Activated CD4-positive, alpha-beta T cell treated with anti-CD3 and anti-CD28 coated beads for 1 hour (primary cell): ENCODE data around the gene ZNF180.
"Not testable (repeated sequence)": the region's sequence is repeated elsewhere in the genome, so short reads cannot be mapped to it uniquely, and the experiment has no call there.

Experiments
- DNase-seq: peaks from one replicate; pipeline ENCODE4 v3.0.0-alpha.2; 2020

Gene ZNF180

DNA sequence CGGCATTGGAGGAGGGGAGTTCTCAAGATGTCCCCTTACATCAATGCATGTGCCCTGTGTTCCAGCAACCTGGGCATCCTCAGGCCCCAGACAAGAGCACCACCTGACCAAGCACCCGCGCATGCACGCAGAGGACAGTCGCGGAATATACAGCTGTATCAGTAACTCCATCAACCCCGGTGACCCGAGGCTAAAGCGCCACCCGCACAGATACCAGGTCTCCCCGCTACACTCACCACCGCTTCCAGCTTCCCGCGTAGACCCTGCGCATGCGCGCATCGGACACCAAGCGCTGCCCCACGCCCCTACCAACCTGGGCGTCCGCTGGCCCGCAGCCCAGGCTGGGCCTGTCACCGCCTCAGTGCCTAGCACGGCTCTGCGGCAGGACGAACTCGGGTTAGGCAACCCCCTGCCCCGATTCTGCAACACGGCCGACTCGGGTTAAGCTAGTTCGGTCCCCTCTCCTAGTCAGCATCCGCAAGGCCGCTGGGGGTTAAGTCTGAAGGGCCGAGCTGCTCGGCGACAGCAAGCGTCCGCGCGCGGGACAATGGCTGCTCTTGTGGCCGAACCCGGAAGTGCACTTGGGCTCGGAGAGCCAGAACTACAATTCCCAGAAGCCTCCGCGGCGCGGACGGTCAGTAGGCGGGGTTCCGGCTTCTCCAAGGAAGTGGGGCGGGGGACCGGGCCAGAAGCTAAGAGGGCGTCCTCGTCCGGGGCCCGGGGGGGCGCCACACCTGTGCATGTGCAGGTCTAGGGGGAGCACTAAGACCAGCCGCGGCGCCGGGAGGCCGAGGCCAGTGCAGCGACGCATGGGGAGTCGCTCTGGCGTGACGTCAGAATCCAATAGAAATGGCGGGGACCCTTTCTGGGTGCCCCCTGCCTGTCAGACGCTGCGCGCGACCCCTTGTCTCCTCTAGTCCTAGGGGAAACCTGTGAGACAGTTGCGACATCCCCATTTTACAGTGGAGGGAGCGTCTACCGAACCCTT lies at the start of gene ZNF180:
Gene ZNF180 (minus strand): TSS at position 561 of the 988 bp plus-strand sequence. CDS start 3,188 bp downstream, outside the sequence.
- peak; percentile 92 for DNase-seq

DNA sequence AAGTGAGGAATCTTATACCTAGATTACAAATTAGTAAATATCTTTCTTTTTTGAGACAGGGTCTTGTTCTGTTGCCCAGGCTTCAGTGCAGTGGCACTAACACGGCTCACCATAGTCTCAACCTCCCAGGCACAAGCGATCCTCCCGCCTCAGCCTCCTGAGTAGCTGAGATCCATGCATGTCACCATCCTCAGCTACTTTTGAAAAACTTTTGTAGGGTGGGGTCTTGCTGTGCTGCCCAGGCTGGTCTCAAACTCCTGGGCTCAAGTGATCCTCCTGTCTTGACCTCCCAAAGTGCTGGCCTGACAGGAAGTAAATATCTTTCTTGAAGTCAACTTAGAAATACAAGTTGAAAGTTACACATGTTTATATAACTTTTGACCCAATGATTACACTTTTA lies 49.2 kb upstream of the ZNF180 start:
- no peak for DNase-seq

DNA sequence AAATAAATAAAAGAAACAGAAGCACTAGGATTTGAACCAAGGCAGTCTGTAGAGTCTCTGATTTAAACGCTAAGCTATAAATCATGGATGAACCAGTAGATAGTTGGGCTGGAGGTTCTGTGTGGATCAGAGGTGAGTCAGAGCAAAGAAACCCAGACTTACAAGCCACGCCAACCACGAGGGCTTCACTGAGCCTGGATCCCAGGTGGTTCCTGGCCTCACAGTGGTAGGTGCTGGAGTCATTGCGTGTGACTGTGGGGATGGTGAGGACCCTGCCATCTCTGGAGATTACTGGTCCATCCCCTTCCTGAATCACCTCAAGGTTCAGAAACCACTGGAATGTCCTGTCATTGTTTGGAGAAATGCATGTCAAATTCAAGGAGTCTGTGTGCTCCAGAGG lies 48.4 kb upstream of the ZNF180 start:
- DNase-seq, result no peak

DNA sequence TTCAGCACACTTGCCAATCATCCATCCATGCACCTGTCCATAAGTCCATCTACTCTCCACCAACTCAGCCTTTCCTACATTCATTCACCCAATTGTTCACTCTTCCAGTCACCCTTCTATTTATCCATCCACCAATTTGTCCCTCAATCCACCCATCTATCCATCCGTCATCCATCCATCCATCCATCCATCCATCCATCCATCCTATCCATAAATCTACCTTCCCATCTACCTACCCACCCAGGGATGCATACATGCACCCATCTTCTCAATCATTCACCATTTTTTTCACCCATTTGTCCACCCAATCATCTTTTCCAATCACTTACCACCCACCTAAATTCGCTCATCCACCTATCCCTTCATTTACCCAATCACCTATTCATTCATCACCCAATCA lies 43.7 kb upstream of the ZNF180 start:
- no peak for DNase-seq

DNA sequence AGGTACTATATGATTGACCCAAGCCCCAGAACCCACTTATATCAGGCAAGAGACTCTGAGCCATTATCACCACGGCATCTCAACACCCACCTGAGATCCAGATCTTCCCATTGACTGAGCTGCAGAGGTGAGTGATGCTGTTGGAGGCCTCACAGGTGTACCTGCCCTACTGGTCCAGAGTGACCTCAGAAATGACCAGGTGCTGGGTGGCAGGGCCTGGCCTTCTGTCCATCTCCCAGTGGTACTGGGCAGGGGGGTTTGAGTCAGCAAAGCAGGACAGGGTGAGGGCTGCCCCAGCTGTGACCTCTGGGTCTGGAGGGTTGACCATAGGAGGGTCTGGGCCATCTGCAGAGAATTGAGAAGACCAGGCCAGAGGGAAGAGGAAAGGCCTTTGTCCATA lies 42.3 kb upstream of the ZNF180 start:
- no peak for DNase-seq

DNA sequence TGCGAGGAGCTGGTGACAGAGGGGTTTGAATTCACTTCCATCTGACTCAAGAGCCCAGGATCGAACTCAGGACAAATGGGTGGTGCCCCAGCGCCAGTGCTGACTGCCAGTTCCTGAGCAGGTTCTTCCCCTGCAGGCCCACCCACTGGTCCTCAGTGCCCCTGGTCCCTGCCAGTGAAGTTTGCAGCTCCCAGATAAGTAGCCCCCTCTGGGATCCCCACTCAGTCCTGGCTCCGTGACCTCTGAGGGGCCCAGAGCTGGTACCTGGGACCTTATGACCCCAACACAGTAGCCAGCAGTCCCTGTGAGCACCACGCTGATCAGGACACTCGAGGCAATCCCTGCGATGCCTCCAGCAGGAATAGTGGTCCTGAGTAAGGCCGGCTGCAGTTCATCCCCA lies 40.4 kb upstream of the ZNF180 start:
- DNase-seq, result no peak

DNA sequence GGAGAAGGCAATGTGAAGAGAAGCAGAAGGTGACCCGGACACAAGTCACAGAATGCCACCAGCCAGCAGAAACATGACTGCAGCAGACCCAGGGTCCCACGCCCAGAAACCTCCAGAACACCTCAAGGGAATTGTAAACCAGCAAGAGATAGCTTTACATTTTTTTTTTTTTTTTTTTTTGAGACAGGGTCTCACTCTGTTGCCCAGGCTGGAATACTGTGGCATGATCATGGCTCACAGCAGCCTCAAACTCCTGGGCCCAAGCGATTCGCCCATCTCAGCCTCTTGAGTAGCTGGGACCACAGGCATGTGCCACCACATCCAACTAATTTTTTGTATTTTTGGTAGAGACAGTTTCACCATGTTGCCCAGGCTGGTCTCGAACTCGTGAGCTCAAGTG lies 39.7 kb upstream of the ZNF180 start:
- DNase-seq, result no peak

DNA sequence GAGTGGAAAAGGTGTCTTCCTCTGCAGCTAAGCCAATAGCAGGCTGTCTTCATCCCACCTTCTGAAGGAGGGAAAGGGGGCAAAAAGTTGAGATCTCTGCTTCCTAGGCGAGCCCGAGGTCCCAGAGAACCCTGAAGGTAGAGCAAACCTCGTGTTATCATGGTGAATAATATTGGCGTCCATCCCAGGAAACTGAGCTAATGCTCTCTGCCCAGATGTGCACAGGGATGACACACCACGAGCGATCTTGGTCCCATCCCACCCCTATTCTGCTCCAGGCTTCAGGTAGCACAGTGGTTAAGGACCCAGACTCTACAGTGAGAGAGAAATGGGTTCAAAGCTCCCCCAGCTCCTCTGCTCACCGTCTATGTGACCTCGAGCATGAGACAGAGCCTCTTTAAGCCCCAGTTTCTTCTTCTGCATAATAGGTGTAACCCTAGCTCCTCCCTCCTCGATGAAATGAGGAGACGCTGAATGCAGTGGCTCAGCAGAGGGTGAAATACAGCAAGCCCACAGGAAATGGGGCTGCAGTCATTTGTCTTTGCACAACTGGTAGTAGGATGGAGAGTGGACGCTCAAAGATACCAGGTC lies 39.0 kb upstream of the ZNF180 start:
- no peak for DNase-seq

DNA sequence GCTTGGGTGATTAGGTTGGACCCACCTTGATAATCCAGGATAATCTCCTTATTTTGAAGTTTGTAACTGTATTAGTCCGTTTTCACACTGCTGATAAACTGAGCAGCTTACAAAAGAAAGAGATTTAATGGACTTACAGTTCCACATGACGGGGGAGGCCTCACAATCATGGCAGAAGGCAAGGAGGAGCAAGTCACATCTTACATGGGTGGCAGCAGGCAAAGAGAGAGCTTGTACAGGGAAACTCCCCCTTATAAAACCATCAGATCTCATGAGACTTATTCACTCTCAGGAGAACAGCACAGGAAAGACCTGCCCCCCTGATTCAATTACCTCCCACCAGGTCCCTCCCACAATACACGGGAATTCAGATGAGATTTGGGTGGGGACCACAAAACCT lies 35.0 kb upstream of the ZNF180 start:
- not testable (repeated sequence) for DNase-seq

DNA sequence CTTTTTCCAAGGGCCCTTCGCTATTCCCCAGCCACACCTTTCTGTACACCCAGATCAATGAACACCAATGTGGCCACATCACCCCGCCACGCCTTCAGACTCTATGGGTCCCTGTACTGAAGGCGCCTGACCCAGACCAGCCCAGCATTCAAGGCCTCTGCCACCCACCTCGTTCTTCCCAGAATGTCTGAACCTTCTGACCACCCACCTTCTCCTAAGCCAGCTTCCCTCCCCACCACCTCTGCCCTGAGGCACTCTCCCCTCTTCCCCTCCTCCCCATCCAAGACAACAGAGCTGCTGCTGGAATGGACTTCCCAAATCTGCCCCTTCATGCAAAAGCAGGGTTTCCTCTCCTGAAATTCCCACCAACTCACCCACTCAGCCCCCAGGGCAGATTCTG lies 32.5 kb upstream of the ZNF180 start:
- DNase-seq, result no peak

DNA sequence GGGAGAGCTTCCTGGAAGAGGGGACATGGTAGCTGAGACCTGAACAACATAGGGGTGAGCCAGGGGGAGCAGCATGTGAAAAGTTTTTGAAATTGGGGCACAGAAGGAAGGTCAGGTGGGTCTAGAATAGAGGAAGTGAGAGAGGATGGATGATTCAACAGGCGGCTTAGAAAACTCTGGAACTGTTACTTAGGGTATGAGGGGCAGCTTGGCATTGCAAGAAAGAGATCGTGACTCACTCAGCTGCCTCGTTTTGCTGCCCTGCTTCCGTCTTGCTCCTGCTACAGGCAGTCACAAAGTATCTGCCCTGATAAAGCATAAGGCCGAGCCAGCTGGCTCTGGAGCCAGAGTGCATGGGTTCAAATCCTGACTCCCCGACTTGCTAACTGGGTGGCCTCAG lies 30.5 kb upstream of the ZNF180 start:
- DNase-seq, result no peak

DNA sequence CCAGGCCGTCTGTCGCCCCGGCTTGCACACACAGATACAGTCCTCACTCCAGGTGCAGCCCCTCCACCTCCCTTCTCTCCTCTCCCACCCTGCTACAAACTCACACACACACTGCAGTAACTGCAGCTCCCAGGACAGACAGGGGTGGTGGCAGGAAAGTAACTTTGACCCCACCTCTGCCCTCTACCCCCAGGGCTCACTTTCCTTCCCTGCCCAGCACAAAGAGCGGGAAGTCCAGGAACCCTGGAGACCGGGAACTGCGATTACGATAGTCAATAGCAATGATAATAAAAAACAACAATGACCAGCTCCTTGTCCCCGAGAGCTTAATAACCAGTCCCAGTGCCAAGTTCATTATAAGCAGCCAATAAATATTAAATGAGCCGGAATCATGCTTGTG lies 29.2 kb upstream of the ZNF180 start, which contains the start of gene CEACAM20:
Gene CEACAM20 (minus strand): TSS at position 140 of the 400 bp plus-strand sequence. CDS start 166 bp downstream, outside the sequence.
- DNase-seq, result no peak

DNA sequence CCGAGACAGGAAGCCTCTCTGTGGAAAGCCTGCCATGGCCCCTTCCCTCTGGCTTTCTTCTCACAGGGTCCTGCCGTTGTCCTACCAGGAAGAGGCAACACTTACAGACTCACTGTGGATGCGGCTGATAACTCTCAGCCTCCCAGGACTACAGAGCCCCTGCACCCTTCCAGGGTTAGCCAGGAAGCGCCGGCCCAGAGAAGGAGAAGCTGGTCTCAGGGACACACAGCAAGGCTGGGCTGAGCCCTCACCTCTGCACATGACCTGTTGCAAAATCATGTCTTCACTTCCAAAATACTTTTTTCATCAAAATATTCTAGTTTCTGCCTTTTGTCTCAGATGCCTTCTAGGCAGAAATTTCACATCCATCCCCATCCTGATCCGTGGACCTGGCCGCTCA lies 27.2 kb upstream of the ZNF180 start:
- DNase-seq, result no peak

DNA sequence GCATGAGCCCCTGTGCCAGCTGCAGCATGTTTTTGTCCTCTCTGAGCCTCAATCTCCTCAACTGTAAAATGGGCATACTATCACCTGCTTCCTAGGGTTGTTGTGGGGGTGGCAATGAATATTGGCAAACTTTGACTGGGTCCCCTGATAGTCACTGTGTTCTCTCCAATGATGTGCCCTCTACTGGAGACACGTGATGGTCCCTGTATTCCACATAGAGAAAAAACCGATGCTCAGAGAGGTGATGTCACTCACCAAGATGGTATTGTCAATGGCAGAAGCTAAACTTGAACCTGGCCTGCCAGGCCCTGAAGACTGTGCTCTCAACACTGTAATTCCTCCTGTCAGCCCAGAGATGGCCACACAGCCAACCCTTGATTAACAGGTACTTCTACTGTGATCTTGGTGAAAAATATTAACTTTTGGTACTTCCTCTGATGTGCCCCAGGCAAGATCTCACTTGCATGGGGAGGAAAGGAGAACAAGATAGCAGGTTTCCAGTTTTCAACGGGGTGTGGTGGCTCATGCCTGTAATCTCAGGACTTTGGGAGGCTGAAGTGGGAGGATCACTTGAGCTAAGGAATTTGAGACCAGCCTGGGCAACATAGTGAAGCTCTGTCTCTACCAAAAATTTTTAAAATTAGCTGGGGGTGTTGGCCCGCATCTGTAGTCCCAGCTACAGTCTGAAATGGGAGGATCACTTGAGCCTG lies 25.6 kb upstream of the ZNF180 start:
- DNase-seq, result no peak

DNA sequence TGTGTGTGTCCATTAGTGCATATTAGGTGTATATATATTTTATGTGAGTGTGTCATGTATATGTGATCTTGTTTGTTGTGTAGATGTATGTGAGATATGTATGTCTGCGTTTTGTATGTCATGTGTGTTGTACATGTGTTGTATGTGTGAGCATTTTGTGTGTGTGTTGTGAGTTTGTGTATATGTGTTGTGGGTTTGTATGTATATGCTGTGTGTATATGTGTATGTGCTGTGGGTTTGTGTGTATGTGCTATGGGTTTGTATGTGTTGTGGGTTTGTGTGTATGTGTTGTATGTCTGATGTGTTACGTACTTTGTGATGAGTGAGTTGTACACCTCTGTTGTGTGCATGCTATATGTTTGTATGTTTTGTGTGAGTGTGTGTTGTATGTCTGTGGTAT lies 21.0 kb upstream of the ZNF180 start:
- no peak for DNase-seq

DNA sequence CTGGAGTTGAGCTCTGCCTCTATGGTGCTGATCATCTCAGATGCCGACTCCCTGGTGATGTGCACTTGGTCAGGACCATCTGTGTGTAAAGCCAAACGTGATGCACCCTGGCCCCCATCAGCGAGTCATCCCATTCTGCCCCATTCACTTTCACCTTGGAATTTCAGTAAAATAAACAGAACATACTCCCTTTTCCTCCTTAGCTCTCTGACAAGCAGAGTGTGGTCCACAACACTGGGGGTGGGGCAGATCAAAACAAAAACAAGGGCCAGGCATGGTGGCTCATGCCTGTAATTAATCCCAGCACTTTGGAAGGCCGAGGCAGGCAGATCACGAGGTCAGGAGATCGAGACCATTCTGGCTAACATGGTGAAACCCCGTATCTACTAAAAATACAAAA lies 16.8 kb upstream of the ZNF180 start:
- DNase-seq, result no peak

DNA sequence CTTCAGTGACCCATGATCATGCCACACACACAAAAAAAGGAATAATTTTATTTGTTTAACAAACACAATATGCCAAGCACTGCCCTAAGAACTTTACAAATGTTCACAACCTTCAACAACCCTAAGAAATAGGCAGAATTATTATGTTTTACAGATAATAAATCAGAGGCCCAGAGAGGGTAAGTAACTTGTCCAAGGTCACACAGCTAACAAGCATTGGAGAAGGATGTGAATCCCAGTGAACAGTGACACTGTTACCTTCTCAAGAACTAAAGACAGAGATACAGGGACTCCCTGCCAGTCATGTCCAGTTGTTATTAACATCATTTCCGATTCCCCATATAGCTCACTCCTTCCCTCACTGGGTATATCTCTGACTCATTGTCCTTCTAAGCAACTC lies 15.6 kb upstream of the ZNF180 start:
- DNase-seq, result no peak

DNA sequence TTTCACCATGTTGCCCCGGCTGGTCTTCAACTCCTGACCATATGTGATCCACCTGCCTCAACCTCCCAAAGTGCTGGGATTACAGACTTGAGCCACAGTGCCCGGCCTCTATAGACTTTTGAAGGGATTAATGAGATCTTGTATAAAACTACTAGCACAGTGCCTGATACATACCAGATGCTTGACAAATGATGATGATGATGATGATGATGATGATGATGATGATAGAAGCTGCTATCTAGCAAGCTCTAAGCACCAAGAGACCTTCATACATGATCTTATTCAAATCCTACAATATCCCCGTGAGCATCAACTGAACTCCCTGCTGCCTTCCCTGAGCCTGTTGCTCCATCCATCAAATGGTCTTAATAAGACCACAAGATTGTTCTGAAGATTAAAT lies 14.7 kb upstream of the ZNF180 start:
- no peak for DNase-seq

DNA sequence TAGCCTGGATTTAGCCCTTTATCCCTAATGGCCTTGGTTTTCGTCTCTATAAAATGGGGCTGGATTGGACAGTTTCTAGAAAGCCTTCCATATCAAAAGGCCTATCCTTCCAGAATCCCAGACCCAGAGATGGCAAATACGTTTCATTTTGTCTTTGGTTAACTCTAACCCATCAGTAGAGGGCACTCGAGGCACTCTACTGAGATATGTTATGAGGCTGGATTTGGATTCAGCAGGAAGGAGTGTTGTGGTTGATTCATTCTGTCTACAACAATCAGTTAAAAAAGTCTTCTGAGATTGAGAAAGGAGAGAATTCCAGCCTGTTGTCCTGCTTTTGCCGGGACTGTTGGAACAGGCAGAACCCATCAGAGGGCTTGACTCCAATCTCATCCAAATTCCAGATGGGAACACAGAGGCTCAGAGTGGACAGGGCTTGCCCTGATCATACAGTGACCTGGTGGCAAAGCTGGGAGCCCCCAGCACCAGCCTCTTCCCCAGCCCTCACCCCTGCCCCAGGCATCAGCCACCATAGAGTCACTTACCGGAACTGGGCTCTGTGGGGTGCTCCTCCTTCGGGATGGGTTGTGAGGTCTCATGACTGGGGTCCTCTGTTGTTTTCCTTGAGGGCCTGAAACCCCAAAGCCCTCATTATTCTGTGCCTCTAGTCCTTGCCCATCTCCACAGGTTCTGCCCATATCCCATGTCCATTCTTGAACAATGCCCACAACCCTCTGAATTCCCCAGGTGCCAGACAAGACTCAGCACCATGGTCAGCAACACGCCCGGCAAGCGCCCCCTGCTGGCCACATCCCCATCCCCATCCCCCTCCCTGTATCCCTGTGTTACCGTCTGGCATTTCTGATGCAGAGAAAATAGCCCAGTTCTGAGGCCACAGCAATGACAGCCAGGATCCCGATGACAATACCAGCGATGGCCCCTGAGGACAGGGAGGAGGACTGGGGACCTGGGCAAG lies 12.3 kb upstream of the ZNF180 start:
- DNase-seq, result no peak

DNA sequence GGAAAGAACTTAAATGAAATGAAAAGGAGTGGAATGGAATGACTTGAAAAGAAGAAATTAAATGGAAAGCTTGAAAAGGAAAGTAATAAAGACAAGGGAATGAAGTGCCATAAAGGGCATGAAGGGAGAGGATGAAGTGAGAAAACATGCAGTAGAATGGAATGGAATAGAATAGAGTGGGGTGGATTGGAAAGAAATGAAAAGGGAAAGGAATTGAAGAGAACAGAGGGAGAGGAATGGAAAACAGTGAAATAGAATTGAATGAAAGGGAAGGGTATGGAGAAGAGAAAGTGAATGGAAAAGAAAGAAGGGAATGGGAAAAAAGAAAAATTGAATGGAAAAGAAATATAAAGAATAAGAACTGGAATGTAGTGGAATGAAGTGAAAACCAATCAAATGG lies 9.2 kb upstream of the ZNF180 start:
- DNase-seq, result no peak

DNA sequence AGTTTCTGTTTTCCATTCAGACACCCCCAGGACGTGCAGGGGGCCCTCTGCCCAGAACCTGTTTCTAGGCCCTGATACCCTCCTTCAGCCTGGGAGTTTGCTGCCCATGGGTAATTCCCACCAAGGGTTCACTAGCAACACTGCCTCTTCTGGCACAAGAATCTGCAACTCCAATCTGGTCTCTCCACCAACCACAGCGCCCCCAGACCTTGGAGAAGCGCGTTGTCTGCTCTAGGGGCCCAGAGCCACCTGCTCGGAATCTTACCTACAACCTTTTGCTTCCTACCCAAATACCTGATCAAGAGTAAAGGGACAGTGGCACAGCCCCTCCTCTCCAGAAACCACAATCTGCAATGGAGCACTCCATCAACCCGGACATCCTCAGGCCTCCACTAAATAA lies 763 bp downstream of the ZNF180 start:
- no peak for DNase-seq

DNA sequence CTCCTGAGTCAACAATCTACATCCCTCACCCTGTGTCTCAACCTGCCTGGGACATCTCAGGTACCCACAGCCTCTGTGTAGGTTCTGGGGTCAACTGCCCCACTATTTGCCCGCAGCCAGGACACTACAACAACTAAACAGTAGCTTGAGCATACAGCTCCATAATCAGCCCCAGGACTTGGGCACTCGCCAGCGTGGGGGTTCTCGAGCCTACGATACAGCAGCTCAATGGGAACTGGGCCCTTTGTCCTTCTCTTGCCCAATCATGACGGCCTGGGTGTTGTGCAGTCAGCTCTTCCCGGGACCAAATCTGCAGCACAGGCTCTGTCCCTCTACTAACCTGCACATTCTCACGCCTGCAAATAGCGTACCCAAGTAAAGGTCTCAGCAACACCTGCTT lies 1.3 kb downstream of the ZNF180 start:
- DNase-seq, result no peak
